A549 (cell line): ENCODE data around the gene AIP. TPM values are rescaled to one million over a fixed set of nuclear protein-coding genes. Genes with fewer than 3 reads are reported as not detected.

Experiments
- ATAC-seq, 2 experiments: fragments of 200-7000 bp in 1 of 2; fragments of >200 bp in 1 of 2; cut with Nextera tagmentation in 1 of 2; cut with Tn5 transposase in 1 of 2; 3 replicates each; pipeline versions ENCODE4 v1.8.0 to v1.9.1; 2018 to 2020; ENCODE audit warnings: mild to moderate bottlenecking in 1 of 2, moderate library complexity in 1 of 2
- CTCF ChIA-PET: fragments of 300-600 bp; sonication (Branson Sonifier 250); formaldehyde crosslinking; extraction: SDS; loops from one replicate; lab custom pipeline; 2021; ENCODE audit warnings: antibody characterized with exemption, inconsistent platforms; lab: Yijun Ruan, JAX
- POLR2A ChIA-PET: fragments of 350-600 bp; formaldehyde crosslinking; extraction: SDS; loops from one replicate; lab custom pipeline; 2021; ENCODE audit warnings: antibody characterized with exemption, inconsistent platforms; lab: Yijun Ruan, JAX
- DNase-seq, 2 experiments: peaks; one replicate each; pipeline versions ENCODE4 v3.0.0 to v3.0.0-alpha.2; 2011 to 2016; ENCODE audit warnings: low read depth in 1 of 2, low spot score in 1 of 2
- FAIRE-seq: peaks from 2 replicates; lab custom pipeline; 2011; peaks lifted over from hg19 to GRCh38; lab: Jason Lieb, UNC
- H3K27ac ChIP-seq, 2 experiments: fragments of >200 bp; sonication (Bioruptor Twin); formaldehyde crosslinking; 3 replicates each; pipeline ENCODE4 v1.5.1; 2016 to 2017
- H3K4me1 ChIP-seq: fragments of >200 bp; sonication (Bioruptor Twin); formaldehyde crosslinking; 3 replicates; pipeline ENCODE4 v1.6.1; 2016
- H3K4me2 ChIP-seq: fragments of >200 bp; sonication (Bioruptor Twin); formaldehyde crosslinking; 3 replicates; pipeline ENCODE4 v1.6.1; 2016
- H3K4me3 ChIP-seq: fragments of >200 bp; sonication (Bioruptor Twin); formaldehyde crosslinking; 3 replicates; pipeline ENCODE4 v1.5.1; 2016
- H3K9me3 ChIP-seq: fragments of >200 bp; sonication (Bioruptor Twin); formaldehyde crosslinking; 3 replicates; pipeline ENCODE4 v1.6.1; 2016
- CEBPB ChIP-seq, 2 experiments: fragments of >200 bp in 1 of 2; sonication (Bioruptor Twin) in 1 of 2; formaldehyde crosslinking in 1 of 2; IDR thresholded peaks; 2 replicates each; pipeline ENCODE4 v1.6.1; 2012 to 2016
- EHF ChIP-seq: fragments of 250-450 bp; sonication (Bioruptor Pico); IDR thresholded peaks from 2 replicates; pipeline ENCODE4 v1.5.0; 2020; ENCODE audit warnings: mild to moderate bottlenecking
- EHMT2 ChIP-seq: fragments of 200-600 bp; sonication (generic); IDR thresholded peaks from 2 replicates; pipeline ENCODE4 v1.6.1; 2016; ENCODE audit warnings: antibody characterized with exemption, low read depth, mild to moderate bottlenecking, moderate library complexity
- EP300 ChIP-seq, 2 experiments: fragments of >200 bp; sonication (Bioruptor Twin); formaldehyde crosslinking; IDR thresholded peaks; 2 replicates in 1 of 2; 3 replicates in 1 of 2; pipeline ENCODE4 v1.6.1; 2016 to 2017
- FOSB ChIP-seq: fragments of 250-450 bp; sonication (Bioruptor Pico); IDR thresholded peaks from 2 replicates; pipeline ENCODE4 v1.5.0; 2020; ENCODE audit warnings: mild to moderate bottlenecking, moderate library complexity
- HDAC2 ChIP-seq: fragments of 200-600 bp; sonication (generic); IDR thresholded peaks from 2 replicates; pipeline ENCODE4 v1.6.1; 2016
- HOXA7 ChIP-seq: fragments of 250-450 bp; sonication (Bioruptor Pico); IDR thresholded peaks from 2 replicates; pipeline ENCODE4 v1.5.0; 2020; ENCODE audit warnings: mild to moderate bottlenecking, moderate library complexity
- HOXB5 ChIP-seq: fragments of 250-450 bp; sonication (Bioruptor Pico); IDR thresholded peaks from 2 replicates; pipeline ENCODE4 v1.5.0; 2020; ENCODE audit warnings: mild to moderate bottlenecking, moderate library complexity
- MAZ ChIP-seq: fragments of 150-350 bp; IDR thresholded peaks from 2 replicates; pipeline ENCODE4 v1.6.1; 2014; ENCODE audit warnings: antibody characterized with exemption, low read depth, low read length, borderline replicate concordance
- NPAS2 ChIP-seq: fragments of 250-450 bp; sonication (Bioruptor Pico); IDR thresholded peaks from 2 replicates; pipeline ENCODE4 v1.8.0; 2022; ENCODE audit warnings: mild to moderate bottlenecking, moderate library complexity, borderline replicate concordance
- POLR2A ChIP-seq: IDR thresholded peaks from 2 replicates; pipeline ENCODE4 v1.6.1; 2012; ENCODE audit warnings: mild to moderate bottlenecking, low read length
- RFX5 ChIP-seq: fragments of 450-650 bp; IDR thresholded peaks from 2 replicates; pipeline ENCODE4 v1.7.1; 2014; ENCODE audit warnings: antibody characterized with exemption, mild to moderate bottlenecking, moderate library complexity
- RNF2 ChIP-seq: fragments of 200-600 bp; sonication (generic); IDR thresholded peaks from 2 replicates; pipeline ENCODE4 v1.6.1; 2016; ENCODE audit warnings: low read depth, mild to moderate bottlenecking, antibody characterized with exemption, moderate library complexity, borderline replicate concordance
- SREBF2 ChIP-seq: fragments of 450-650 bp; IDR thresholded peaks from 2 replicates; pipeline ENCODE4 v1.6.1; 2014; ENCODE audit warnings: mild to moderate bottlenecking, moderate library complexity
- ZNF302 ChIP-seq: fragments of 250-450 bp; sonication (Bioruptor Pico); IDR thresholded peaks from 2 replicates; pipeline ENCODE4 v1.9.0; 2021; ENCODE audit warnings: inconsistent platforms, mild to moderate bottlenecking, moderate library complexity
- WGBS: methylation state at CpG from one replicate; pipeline ENCODE4 v1.1.6; 2017; ENCODE audit errors: missing lambda C conversion rate; 5-methylcytosine and 5-hydroxymethylcytosine counted together
- polyA plus RNA-seq, 4 experiments: library from polyadenylated mRNA; depleted of rRNA in 3 of 4; stranded (reverse); fragments of >200 nt; fragmentation: RNase III in 1 of 4; extraction: RNeasy Plus Mini Kit Qiagen cat#74134 plus additional on column Dnase treatment in 1 of 4; gene quantifications; 2 replicates in 3 of 4; 3 replicates in 1 of 4; pipeline ENCODE4 v1.2.3, GENCODE V29; 2011 to 2017
- TF ChIP-seq, protein P1 (sequence below): fragments of 250-450 bp; sonication (Bioruptor Pico); IDR thresholded peaks from 2 replicates; pipeline ENCODE4 v1.5.0; 2021; ENCODE audit warnings: mild to moderate bottlenecking, moderate library complexity, borderline replicate concordance
- TF ChIP-seq, protein P2 (sequence below): fragments of 150-350 bp; IDR thresholded peaks from 2 replicates; pipeline ENCODE4 v1.6.1; 2014; ENCODE audit warnings: low read depth, mild to moderate bottlenecking, low read length
- TF ChIP-seq, protein P3 (sequence below): fragments of 200-600 bp; sonication (generic); IDR thresholded peaks from 2 replicates; pipeline ENCODE4 v1.6.1; 2016; ENCODE audit warnings: antibody characterized with exemption, mild to moderate bottlenecking, moderate library complexity
- TF ChIP-seq, protein P4 (sequence below): IDR thresholded peaks from 2 replicates; pipeline ENCODE4 v1.6.1; 2012
- TF ChIP-seq, protein P5 (sequence below): fragments of >200 bp; sonication (Bioruptor Twin); formaldehyde crosslinking; IDR thresholded peaks from 3 replicates; pipeline ENCODE4 v1.5.1; 2016
- TF ChIP-seq, protein P6 (sequence below): IDR thresholded peaks from 2 replicates; pipeline ENCODE4 v1.6.1; 2012; ENCODE audit warnings: low read depth, borderline replicate concordance

The AIP gene
- polyA plus RNA-seq, 2 of the 4 experiments (the other 2 are of a cell fraction) = 50.8 to 68.8 TPM

DNA sequence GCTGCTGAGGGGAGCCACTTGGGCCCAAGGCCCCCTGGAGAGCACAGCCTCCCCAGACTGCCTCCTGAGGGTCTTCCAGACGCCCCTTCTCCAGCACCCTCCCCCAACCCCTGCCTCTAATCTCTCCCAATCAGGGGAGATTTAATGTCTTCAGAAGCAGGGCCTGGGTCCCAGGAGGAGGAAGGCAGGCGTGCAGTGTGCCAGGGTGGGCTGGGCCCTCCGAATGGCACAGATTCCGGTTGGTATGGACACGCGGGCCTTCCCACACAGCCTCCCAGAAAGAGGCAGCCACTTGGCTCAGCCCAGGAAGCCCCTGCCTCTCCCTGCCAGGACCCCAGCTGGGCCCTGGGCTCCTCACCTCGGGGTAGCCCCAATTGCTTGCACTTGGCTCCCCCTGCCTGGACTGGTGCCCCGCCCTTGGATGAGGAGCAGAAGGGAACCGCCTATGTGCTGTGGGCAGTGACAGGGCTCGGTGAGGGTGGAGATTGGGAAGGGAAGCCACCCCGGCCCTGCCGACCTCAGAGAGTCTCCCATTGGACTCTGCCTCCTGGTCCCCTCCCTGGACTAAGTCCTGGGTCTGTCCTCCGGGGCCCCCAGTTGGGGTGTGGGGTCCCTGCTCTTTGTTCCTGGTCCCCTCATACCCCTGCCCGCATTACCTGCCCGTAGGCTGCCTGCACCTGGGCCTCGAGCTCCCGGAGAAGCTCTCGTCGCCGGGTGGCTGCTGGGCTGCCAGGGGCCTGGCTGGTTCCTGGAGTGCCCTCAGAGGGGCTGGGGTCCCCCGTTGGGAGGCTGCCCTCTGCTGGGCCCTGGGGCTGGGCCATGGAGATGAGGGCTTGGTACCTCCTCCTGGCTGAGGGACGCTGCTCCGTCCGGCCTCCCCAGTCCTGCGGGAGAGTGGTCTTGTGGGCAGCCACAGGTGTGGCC lies 41.0 kb downstream of the AIP start:
- TF ChIP-seq EP300 (IDR thresholded peaks at IDR 0.05) = no peak
- TF ChIP-seq, protein P1, sequence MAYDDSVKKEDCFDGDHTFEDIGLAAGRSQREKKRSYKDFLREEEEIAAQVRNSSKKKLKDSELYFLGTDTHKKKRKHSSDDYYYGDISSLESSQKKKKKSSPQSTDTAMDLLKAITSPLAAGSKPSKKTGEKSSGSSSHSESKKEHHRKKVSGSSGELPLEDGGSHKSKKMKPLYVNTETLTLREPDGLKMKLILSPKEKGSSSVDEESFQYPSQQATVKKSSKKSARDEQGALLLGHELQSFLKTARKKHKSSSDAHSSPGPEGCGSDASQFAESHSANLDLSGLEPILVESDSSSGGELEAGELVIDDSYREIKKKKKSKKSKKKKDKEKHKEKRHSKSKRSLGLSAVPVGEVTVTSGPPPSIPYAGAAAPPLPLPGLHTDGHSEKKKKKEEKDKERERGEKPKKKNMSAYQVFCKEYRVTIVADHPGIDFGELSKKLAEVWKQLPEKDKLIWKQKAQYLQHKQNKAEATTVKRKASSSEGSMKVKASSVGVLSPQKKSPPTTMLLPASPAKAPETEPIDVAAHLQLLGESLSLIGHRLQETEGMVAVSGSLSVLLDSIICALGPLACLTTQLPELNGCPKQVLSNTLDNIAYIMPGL (CRISPR knock-in tag) = no peak
- TF ChIP-seq RNF2 = no peak
- TF ChIP-seq MAZ = no peak
- no peak for TF ChIP-seq POLR2A
- no peak for TF ChIP-seq HOXB5
- no peak for TF ChIP-seq FOSB (CRISPR knock-in tag)
- TF ChIP-seq, protein P2, sequence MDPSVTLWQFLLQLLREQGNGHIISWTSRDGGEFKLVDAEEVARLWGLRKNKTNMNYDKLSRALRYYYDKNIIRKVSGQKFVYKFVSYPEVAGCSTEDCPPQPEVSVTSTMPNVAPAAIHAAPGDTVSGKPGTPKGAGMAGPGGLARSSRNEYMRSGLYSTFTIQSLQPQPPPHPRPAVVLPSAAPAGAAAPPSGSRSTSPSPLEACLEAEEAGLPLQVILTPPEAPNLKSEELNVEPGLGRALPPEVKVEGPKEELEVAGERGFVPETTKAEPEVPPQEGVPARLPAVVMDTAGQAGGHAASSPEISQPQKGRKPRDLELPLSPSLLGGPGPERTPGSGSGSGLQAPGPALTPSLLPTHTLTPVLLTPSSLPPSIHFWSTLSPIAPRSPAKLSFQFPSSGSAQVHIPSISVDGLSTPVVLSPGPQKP = no peak
- no peak for TF ChIP-seq SREBF2
- no peak for TF ChIP-seq NPAS2 (CRISPR knock-in tag)
- TF ChIP-seq HOXA7 (CRISPR knock-in tag) = no peak
- TF ChIP-seq, protein P3, sequence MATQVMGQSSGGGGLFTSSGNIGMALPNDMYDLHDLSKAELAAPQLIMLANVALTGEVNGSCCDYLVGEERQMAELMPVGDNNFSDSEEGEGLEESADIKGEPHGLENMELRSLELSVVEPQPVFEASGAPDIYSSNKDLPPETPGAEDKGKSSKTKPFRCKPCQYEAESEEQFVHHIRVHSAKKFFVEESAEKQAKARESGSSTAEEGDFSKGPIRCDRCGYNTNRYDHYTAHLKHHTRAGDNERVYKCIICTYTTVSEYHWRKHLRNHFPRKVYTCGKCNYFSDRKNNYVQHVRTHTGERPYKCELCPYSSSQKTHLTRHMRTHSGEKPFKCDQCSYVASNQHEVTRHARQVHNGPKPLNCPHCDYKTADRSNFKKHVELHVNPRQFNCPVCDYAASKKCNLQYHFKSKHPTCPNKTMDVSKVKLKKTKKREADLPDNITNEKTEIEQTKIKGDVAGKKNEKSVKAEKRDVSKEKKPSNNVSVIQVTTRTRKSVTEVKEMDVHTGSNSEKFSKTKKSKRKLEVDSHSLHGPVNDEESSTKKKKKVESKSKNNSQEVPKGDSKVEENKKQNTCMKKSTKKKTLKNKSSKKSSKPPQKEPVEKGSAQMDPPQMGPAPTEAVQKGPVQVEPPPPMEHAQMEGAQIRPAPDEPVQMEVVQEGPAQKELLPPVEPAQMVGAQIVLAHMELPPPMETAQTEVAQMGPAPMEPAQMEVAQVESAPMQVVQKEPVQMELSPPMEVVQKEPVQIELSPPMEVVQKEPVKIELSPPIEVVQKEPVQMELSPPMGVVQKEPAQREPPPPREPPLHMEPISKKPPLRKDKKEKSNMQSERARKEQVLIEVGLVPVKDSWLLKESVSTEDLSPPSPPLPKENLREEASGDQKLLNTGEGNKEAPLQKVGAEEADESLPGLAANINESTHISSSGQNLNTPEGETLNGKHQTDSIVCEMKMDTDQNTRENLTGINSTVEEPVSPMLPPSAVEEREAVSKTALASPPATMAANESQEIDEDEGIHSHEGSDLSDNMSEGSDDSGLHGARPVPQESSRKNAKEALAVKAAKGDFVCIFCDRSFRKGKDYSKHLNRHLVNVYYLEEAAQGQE = no peak
- TF ChIP-seq, protein P4, sequence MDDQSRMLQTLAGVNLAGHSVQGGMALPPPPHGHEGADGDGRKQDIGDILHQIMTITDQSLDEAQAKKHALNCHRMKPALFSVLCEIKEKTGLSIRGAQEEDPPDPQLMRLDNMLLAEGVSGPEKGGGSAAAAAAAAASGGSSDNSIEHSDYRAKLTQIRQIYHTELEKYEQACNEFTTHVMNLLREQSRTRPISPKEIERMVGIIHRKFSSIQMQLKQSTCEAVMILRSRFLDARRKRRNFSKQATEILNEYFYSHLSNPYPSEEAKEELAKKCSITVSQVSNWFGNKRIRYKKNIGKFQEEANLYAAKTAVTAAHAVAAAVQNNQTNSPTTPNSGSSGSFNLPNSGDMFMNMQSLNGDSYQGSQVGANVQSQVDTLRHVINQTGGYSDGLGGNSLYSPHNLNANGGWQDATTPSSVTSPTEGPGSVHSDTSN = no peak
- FAIRE-seq (no peak), ATAC-seq (peak; percentile 27 to 56; a peak in 3 of 6 replicates), DNase-seq (no peak)
- no peak overlapping the region for H3K4me2 ChIP-seq
- H3K27ac ChIP-seq = no peak overlapping the region
- ChIA-PET CTCF (no interaction called here), POLR2A (no interaction called here)
- no peak overlapping the region for H3K4me3 ChIP-seq
- WGBS = 76% methylated on average over 19 of the region's 25 CpGs
- H3K9me3 ChIP-seq = no peaks in the 10 kb centered on the region
- H3K4me1 ChIP-seq = no peaks in the 10 kb centered on the region

DNA sequence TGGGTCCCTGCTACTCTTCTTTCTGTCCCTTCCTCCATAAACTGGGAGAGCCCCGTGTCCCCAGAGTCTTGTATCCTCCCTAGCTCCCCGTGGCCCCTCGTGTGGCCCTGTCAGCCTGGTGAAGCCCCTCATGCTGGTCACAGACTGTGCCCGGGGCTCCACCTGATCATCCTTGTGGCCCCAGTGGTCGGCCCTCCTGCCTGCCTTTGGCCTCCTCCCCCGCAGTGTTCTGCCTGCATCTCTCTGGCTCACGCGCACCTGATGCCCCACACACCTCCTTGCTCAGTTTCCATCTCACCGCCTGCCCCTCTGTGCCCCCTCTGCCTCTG lies 41.6 kb downstream of the AIP start:
- DNase-seq = no peak
- no peak for FAIRE-seq
- 62% methylated on average over 9 of the region's 9 CpGs for WGBS
- Histone ChIP-seq H3K27ac (no peak overlapping the region), H3K9me3 (no peaks in the 10 kb centered on the region), H3K4me2 (no peak overlapping the region), H3K4me3 (no peak overlapping the region), H3K4me1 (no peaks in the 10 kb centered on the region)
- ChIA-PET CTCF (no interaction called here), POLR2A (no interaction called here)
- ATAC-seq = no peak; a peak in 1 of 6 replicates
- no peak for TF ChIP-seq MAZ
- TF ChIP-seq ZNF302 = no peak
- no peak for TF ChIP-seq RFX5
- TF ChIP-seq, protein P5, sequence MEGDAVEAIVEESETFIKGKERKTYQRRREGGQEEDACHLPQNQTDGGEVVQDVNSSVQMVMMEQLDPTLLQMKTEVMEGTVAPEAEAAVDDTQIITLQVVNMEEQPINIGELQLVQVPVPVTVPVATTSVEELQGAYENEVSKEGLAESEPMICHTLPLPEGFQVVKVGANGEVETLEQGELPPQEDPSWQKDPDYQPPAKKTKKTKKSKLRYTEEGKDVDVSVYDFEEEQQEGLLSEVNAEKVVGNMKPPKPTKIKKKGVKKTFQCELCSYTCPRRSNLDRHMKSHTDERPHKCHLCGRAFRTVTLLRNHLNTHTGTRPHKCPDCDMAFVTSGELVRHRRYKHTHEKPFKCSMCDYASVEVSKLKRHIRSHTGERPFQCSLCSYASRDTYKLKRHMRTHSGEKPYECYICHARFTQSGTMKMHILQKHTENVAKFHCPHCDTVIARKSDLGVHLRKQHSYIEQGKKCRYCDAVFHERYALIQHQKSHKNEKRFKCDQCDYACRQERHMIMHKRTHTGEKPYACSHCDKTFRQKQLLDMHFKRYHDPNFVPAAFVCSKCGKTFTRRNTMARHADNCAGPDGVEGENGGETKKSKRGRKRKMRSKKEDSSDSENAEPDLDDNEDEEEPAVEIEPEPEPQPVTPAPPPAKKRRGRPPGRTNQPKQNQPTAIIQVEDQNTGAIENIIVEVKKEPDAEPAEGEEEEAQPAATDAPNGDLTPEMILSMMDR = no peak
- no peak for TF ChIP-seq CEBPB (IDR thresholded peaks at IDR 0.05)
- TF ChIP-seq, protein P3 = no peak
- no peak for TF ChIP-seq EHMT2
- TF ChIP-seq HDAC2 = no peak
- TF ChIP-seq, protein P6, sequence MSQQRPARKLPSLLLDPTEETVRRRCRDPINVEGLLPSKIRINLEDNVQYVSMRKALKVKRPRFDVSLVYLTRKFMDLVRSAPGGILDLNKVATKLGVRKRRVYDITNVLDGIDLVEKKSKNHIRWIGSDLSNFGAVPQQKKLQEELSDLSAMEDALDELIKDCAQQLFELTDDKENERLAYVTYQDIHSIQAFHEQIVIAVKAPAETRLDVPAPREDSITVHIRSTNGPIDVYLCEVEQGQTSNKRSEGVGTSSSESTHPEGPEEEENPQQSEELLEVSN = no peak
- TF ChIP-seq EHF (CRISPR knock-in tag) = no peak
